Gastrocnemius medialis (tissue), 4 donors: ENCODE data around the gene IGLL1.
"Not testable (repeated sequence)": the region's sequence is repeated elsewhere in the genome, so short reads cannot be mapped to it uniquely, and the experiment has no call there.

Source experiments
- POLR2A ChIP-seq, 2 donors: fragments of 450-650 bp; IDR thresholded peaks; one replicate each; pipeline ENCODE4 v1.6.1; 2017; ENCODE audit warnings: antibody characterized with exemption in 2 of 2, mild to moderate bottlenecking in 2 of 2, moderate library complexity in 2 of 2
- TF ChIP-seq, protein P1 (sequence below), 5 experiments: fragments of 450-650 bp in 3 of 5; fragments of 200-600 bp in 2 of 5; sonication (generic) in 2 of 5; IDR thresholded peaks in 4 of 5; conservative IDR thresholded peaks in 1 of 5; 1 replicate in 4 of 5; 2 replicates in 1 of 5; pipeline ENCODE4 v1.5.1; 2016 to 2019; ENCODE audit warnings: antibody characterized with exemption in 5 of 5, mild to moderate bottlenecking in 3 of 5, moderate library complexity in 3 of 5

DNA sequence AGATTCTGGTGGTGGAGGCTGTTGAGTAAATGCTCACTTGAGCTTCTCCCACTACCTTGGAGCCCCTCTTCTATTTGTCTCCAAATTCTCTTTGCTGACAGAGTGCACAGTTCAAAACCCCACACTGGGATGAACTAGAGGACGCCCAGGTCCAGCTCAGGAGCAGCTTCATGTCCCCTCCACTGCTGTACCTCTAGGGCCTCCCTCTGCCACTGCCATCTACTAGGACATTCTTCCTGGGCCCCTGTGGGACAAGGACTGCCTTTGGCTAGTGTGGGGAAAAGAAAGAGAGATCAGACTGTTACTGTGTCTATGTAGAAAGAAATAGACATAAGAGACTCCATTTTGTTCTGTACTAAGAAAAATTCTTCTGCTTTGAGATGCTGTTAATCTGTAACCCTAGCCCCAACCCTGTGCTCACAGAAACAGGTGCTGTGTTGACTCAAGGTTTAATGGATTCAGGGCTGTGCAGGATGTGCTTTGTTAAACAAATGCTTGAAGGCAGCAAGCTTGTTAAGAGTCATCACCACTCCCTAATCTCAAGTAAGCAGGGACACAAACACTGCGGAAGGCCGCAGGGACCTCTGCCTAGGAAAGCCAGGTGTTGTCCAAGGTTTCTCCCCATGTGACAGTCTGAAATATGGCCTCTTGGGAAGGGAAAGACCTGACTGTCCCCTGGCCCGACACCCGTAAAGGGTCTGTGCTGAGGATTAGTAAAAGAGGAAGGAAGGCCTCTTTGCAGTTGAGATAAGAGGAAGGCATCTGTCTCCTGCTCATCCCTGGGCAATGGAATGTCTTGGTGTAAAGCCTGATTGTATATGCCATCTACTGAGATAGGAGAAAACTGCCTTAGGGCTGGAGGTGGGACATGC is 44.1 kb downstream of the IGLL1 start:
- TF ChIP-seq, protein P1, sequence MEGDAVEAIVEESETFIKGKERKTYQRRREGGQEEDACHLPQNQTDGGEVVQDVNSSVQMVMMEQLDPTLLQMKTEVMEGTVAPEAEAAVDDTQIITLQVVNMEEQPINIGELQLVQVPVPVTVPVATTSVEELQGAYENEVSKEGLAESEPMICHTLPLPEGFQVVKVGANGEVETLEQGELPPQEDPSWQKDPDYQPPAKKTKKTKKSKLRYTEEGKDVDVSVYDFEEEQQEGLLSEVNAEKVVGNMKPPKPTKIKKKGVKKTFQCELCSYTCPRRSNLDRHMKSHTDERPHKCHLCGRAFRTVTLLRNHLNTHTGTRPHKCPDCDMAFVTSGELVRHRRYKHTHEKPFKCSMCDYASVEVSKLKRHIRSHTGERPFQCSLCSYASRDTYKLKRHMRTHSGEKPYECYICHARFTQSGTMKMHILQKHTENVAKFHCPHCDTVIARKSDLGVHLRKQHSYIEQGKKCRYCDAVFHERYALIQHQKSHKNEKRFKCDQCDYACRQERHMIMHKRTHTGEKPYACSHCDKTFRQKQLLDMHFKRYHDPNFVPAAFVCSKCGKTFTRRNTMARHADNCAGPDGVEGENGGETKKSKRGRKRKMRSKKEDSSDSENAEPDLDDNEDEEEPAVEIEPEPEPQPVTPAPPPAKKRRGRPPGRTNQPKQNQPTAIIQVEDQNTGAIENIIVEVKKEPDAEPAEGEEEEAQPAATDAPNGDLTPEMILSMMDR (IDR thresholded peaks at IDR 0.05 in 4 of 5, conservative IDR thresholded peaks at IDR 0.05 in 1 of 5), result not testable (repeated sequence)
- TF ChIP-seq POLR2A (IDR thresholded peaks at IDR 0.05), result not testable (repeated sequence)
